CD4-positive, alpha-beta T cell treated with Interleukin-17A for 1 hour (primary cell): Measurements from ENCODE around the gene ZC3H14.
A peak's percentile ranks its signal among the peaks of the same experiment; 100 is the strongest.

ENCODE experiments used
- DNase-seq: peaks from one replicate; pipeline ENCODE4 v3.0.0-alpha.2; 2020

ZC3H14 gene

DNA sequence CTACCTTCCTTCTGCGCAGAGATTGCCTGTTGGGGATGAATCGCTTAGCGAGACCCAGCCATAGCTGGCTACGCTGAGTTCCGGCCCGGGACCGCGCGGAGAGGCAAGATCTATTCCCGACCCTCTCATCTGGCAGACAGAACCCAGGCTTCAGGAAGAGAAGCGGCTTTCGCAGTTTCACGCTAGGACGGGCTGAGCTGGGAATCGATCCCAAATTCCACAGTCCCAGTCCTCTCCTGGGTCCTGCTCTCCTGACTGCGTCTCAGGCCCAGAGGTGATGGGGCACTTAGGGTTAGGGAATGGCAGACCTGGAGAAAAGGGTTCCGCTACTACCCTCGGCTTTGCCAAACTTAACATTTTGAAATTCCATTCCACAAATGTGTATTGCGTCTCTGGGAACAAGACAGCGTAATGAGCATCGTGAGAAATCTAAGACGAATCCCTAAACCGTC is 10.8 kb upstream of the ZC3H14 start:
- DNase-seq, result no peak

DNA sequence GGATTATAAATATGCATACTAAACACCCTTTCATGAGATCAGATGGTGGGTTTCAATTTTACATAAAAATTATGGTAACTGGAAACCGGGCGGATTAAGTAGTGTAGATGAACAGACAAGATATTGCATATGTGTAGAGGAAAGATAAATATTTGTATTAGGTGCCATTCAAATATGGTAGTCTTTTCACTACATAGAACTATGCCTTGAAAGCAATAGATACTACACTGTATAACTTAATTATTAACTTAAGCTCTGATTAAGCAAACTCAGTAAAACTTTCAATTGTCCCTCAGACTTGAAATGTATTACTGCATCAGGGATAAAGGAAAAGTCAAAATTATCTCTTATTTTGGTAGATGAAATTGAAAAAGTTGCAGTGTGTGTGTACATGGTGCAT is 10.0 kb upstream of the ZC3H14 start:
- no peak for DNase-seq

DNA sequence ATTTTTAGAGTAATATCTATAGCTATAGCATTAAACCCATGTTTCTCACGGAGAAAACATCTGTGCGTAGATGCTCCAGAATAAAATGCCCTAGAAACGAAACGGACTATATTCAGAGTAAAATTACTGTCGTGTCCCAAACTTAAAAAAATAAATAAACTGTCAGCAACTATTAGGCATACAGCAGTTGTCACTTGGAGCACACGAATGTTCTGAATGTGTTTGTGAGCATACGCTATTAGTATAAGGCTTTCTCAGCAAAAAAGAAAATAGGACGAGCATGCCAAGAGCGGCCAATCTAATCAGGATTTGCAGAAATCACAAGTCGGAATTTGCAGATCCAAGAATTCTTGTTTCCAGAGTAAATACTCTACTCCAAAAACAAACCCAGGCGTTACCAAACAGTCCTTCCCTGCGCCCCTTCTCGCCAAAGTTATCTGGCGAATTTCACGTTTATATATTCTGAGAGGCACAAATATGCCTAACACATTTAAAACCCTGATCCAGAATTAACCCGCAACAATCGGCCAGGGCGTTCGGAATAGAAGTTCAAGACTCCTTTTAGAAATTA is 8.9 kb upstream of the ZC3H14 start:
- no peak for DNase-seq

DNA sequence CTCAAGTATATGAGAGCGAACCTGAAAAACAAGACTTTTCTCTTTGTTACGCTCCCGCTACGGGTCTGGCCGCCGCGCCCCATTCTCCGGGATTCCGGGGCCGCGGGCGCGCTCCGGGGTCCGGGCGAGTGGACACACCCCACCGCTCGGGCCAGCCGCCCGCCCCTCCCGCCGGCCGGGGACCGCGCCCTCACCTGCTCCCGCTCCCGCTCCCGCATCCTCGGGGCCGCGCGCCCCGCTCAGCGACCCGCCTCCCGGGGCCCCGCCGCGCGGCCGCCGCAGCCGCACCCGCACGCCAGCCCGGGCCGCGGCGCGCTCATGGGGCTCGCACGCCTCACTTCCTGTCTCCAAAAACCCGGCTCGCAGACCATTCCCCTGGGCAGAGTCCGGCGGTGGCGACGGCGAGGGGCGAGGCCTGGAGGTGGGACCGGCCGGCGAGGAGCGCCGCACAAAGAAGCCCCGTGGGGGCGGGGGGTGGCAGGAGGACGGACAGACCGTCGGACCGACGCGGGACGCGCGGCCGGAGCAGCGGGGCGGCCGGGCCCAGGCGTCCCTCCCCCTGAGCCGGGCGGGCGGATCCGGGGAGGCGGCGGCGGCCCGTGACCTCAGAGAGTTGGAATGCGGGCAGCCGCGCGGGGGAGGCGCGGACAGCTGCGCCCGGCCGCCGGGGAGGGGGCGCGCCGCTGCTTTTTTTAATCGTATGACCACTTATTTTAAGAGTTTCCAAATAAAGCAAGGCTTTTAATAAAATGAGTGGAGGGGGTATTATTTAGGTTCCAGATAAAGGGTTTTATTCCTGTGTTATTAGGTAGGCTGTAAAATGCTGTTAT is 8.2 kb upstream of the ZC3H14 start, which contains the start of gene PTPN21:
Gene PTPN21 (minus strand): TSS at position 551 of the 830 bp plus-strand sequence. CDS start 4,590 bp downstream, outside the sequence.
- DNase-seq, result peak; percentile 23

DNA sequence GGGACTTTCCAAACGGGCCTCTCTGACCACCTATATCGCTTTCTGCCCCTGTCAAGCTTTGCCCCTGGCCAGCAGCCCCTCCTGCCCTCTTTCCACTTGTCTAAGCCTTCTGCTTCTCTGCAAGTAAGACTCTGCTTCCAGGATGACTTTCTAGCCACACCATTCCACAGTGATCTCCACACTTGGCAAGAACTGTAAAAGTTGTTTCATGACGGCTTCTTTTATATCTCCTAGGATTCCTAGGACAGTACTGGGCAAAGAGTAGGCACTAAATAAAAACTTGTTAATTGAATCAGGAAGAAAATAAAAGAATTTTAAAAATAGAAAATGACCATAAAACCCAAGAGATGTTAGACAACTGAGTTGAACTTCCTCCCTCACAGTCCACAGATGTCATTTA is 6.3 kb upstream of the ZC3H14 start:
- no peak for DNase-seq

DNA sequence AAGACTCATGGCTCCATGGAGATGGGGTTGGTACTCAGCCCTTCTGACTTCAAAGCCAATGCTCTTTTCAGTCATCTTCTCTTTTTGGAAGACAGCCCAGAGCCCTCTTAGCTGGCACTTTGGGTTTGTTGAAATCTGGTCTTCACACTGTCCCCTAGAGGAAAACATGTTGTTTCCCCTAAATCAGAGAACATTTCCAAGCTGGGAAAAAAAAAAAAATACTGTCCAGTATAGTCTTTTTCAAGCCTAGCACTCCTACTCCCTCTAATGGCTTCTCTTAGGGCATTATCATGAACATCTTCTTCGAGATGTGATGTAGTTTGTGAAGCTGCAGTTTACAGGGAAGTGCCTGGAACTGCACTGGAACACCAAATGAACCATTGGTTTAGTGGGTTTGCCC is 3.0 kb upstream of the ZC3H14 start:
- DNase-seq, result no peak

DNA sequence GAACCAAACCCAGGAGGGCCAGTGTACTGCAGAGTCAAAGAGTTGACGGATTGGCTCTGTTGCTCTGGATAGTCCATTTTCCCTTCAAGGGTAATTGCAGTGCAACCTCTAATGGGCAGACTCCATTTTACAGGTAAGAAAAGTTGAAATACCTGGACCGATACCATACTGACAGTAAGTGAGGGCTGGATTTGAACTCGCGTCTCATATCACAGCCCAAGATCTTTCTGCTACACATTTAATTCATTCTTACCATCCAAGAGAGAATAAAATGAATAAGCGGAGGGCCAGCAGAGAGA is 356 bp upstream of the ZC3H14 start:
- no peak for DNase-seq

DNA sequence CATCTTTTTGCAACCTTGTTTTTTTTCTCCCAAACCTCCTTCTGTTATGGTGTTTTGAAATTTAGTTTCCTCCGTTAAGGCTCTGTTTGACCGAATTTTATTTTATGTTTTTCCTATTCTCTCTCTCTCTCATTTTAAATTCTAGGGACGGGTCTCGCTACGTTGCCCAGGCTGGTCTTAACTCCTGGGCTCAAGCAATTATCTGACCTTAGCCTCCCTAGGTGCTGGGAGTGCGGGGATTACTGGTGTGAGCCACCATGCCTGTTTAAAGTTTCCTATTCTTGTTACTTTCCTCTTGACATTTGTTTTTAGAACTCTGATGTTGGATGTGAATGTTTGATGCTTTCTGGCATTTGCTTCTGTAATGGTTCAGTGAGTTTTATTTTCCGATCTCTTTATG is 1.0 kb downstream of the ZC3H14 start:
- no peak for DNase-seq

DNA sequence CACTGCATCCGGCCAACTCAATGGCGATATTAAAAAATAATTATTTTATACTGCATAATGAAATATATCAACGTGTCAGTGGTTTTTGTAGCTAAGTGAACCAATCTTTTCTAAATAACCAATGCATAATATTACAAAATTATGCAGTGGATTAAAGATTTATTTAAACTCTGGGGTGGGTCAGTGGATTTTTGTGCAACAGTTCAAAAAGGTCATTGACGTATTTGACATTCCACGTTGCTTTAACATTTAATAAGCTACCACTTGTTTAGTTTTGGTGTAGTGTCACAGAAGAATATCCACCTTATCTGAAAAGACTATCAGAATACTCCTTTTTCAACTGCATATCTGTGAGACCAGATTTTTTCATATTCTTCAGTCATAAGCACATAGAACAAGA is 2.6 kb downstream of the ZC3H14 start:
- DNase-seq, result no peak

DNA sequence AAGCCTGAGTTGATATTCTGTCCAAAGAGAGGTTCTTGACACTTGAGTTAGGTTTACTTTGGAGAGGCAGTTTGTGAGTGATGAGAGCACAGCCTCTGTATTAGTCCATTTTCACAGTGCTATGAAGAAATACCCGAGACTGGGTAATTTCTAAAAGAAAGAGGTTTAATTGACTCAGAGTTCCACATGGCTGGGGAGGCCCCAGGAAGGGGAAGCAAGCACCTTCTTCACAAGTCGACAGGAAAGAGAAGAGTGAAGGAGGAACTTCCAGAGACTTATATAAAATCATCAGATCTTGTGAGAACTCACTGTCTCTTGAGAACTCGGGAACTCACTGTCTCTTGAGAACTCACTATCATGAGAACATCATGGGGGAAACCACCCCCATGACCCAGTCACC is 5.4 kb downstream of the ZC3H14 start:
- no peak for DNase-seq

DNA sequence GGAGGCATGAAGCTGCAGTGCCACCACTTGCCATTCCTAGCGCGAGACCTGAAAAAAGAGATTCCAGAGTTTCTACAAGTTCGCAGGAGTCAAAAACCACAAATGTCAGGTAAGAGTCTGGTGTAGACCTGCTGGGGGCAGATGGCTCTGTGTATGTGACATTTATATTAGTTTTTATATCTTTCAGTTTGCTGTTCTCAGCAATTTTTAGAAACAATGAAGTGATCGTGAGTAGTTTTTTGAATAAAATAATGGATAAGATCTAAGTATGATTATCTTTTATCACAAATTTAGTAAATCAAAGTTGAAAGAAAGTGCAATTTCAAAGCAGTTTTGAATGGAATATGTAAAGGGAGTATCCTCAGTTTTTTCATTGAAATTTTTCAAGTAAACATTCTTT is 9.3 kb downstream of the ZC3H14 start:
- DNase-seq, result no peak

DNA sequence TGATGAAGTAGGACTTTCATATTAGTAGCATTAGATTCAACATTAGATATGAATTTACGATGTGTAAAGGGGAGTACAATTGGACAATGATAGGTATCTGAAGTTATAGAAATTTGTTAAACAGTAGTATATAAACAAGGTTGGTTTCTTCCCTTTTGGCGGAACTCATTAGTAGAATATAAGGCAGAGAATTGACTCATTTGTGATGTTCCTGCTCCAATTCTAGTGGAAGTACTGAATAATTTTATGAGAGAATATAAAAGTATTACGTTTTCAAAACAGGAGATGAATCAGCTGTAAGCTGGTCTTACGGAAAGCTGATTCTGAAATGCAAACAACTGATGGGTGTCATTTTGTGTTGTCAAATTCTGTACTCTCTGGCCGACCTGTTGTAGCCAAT is 13.4 kb downstream of the ZC3H14 start:
- no peak for DNase-seq

DNA sequence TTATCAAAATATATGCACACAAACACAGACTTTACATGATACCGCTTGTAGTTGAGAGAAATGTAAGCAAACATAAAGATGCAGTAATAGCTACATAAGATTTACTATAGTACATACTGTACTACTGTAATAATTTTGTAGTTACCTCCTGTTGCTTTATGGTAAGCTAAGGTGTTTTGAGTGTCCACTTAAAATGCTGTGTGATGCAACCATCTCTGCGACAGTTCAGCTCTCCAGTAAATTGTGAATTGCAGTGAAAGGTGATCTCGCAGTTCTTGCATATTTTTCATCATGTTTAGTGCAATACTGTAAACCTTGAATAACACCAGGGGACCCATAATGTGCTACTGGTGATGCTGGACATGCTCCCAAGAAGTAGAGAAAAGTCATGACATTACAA is 21.6 kb downstream of the ZC3H14 start:
- DNase-seq, result no peak

DNA sequence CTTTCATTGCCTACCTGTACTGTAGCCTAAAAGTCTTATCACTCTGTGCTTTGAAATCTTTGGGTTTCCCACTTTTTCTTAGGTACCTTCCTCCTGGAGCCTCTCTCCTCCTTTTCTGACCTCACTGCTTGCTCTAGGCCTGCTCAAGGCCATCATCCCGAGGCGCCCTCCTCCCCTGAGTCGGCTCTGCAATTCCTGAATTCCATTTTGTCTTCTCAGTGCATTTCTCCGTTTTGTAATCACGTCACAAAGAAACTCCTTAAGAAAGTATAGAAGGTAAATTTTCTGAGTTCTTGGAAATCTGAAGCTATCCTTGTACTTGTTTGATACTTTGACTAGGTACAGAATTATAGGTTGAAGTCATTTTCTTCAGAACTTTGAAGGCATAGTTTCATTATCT is 25.2 kb downstream of the ZC3H14 start:
- no peak for DNase-seq

DNA sequence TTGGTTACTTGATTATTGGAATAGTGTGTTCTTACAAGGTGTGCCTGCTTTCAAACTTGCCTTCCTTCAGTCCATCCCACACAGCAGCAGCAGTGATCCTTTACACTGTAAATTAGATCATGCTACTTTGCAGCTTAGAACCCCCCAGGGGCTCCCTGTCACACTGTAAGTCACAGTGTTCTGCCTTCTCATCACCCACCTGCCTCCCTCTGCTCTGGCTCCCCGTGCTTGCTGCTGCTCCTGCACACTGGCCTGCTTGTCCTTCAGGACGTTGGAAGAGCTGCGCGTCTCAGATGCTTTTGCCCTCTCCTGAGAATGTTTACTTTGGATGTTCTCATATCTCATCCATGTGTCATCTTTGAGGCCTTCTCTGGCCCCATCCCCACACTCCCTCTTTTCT is 27.3 kb downstream of the ZC3H14 start:
- DNase-seq, result no peak

DNA sequence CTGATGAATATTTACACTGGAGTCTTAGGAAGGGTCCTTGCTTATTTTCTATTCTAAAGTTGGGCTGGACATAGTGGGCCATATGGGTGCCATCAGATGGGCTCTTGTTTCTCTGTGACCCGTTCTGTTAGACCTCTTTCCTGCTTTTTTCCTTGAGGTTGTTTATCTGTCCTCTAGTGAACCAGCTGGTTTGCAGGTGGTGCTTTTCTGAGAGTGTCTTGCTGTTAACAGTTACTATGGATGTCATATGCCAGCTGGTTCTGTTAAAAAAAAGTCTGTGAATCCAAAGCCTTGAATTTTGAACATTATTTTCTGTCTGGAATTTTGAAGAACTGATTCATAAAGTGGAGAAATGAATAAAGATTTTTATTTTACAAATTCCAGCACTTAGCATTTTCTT is 29.2 kb downstream of the ZC3H14 start:
- no peak for DNase-seq

DNA sequence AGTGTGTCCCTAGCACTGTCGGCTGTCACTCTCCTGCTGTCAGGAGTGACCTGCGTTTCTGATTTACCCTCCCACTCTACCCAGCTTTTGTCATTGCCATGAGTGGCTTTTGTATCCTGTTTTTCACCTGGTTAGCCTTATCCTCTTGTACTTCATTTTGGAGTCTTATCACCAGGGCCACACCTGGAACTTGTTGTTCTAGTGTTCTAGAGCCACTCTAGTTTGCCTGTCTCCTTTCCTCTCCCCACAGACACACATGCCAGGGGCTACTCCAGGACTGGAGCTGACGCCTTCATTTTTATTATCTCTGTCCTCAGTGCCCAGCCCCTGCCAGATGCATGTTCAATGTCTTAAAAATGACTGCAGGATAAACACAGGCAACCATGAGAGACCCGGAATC is 34.2 kb downstream of the ZC3H14 start:
- no peak for DNase-seq

DNA sequence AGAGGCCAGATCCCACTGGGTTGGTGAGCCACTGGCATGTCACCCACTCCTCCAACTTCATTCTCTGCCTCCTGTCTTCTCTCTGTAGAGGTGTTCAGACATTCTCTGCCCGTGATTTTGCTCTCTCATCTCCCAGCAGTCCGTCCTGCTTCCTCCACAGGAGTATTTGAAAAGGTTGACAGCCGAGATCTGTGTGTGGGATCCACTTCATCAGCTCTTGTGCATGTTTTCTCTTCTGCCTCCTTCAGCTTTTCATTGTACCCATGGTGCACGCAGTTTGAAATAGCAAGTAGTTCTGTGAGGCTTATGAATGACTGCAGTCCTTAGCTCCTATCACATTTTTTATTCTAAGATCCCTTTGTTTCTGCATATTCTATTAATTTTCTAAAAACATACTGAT is 34.8 kb downstream of the ZC3H14 start:
- no peak for DNase-seq

DNA sequence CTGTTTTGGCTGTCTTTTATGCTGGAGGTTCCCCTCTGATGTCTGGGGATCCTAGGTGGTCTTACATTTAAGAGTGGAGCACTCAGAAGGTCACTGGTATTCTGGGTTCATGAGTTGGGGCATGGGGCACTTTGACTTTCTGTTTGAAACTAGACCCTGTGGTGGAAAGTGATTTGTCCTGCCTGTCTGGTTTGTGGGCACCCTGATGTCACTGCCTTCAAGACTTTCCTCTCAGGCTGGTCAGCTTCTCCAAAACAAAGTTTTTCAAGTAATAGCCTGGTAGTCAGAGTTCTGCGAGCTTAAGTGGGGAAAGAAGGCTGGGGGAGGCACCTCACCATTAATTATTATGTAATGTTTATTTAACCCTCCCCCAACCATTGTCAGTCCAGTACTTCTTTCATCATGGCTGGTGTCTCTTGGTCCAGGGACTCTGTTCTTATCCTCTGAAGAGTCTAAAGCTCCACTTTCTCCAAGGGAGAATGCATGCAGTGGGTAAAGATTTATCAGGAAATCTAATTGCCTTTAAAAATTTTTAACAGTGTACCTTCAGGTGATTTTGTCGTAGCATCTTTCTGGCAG is 35.3 kb downstream of the ZC3H14 start:
- DNase-seq, result no peak

DNA sequence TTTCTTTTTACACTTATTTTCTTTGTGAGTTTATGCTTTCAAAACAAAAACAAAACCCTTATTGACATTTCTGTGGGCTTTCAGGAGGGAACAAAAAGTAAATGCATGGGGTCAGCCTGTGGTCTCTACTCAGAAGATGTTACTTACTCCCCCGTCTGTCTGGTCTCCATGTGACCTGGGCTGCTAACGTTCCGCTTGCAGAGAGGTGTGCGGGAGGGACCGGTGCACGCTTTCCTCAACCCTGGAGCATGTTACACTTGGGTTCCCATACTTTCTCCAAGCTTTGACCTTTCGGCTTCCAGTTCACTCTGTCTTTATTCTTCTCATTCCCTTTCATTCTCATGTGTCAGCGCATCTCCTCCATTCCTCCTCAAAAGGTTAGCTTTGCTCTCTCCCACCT is 36.5 kb downstream of the ZC3H14 start:
- no peak for DNase-seq

DNA sequence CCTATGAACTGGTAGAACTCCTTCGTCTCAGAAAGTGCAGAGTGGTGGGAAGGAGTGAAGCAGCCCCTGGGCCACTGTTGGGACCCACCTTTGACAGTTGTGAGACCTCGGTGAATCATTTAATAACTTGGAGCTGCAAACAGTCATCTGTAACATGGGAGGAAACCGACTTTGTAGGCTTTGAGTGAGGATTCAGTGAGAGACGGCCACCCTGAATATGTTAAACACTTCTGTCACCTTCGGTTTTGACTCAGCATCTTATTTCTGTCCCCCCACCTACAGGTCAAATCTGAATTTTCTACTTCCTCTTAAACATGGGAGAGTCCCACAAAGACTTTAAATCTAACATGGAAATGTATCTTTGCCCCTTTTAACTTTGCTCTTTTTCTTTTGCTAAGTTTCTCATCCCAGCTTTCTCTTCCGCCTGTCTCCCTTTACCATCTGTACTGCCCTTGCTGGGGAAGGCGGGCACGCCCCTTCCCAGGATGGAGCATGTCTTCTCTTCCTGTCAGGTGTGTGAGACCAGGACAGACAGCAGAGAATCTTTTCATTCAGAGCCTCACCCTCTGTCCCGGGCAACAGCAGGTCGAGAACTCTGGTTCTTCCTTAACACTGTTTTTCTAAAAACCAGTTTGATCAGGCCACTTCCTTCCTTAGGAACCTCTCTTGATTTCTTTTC is 37.1 kb downstream of the ZC3H14 start:
- no peak for DNase-seq

DNA sequence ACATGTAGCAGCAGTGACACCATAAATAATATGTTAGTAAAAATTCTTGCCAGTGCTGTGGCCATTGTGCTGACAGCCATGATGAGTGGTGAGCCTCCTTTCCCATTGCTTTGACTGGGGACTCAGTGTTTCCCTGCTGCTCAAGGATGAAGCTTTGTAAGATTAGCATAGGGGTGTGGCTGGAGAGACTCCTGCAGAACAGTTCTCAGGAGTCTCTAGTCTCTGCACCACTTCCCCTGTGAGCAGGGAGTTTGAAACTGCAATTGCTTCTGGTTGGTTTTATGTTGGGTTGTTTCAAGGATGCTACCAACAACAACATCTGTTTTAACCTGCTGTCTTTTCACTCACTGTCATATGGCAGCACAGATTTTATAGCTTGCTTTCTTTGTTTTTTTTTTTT is 41.4 kb downstream of the ZC3H14 start:
- no peak for DNase-seq

DNA sequence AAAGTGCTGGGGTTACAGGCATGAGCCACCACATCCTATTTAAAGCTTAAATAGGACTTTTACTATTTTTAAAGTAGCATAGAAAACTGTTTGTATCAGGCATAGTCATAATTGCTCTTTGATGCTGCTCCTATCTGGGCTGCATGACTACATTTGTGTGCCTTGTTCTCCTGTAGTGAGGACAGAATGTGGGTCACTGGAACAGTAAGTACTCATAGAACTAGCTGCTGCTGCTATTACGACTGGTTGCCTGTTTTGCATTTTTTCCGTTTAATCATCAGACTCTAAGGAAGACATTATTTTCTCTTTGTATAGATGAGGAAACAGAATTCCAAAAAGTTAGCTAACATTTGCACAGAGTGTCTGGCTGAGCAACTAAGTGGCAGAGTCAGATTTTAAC is 42.8 kb downstream of the ZC3H14 start:
- no peak for DNase-seq

DNA sequence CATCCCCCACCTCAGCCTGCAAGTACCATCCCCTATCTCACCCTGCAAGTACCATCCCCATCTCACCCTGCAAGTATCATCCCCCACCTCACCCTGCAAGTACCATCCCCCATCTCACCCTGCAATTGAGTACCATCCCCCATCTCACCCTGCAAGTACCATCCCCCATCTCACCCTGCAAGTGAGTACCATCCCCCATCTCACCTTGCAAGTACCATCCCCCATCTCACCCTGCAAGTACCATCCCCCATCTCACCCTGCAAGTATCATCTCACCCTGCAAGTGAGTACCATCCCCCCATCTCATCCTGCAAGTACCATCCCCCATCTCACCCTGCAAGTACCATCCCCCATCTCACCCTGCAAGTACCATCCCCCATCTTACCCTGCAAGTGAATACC is 45.0 kb downstream of the ZC3H14 start:
- no peak for DNase-seq
